ENCODE data around the gene DHRS7B.

The DHRS7B gene

GRCh38 chr17:21157586-21158370 is 31.0 kb downstream of the DHRS7B start:
- DNase-seq (ENCODE audit: low read depth): no peak

- no peak for DNase-seq (ENCODE audit: low read depth)
Measured at GRCh38 chr17:21160401-21160800, 33.6 kb downstream of the DHRS7B start.

- DNase-seq (ENCODE audit: low read depth): no peak
Measured at GRCh38 chr17:21161498-21162393, 35.0 kb downstream of the DHRS7B start.

GRCh38 chr17:21162394-21162775 is 35.6 kb downstream of the DHRS7B start:
- DNase-seq (ENCODE audit: low read depth): no peak

GRCh38 chr17:21163101-21163500 is 36.3 kb downstream of the DHRS7B start:
- no peak for DNase-seq (ENCODE audit: low read depth)

- no peak for DNase-seq (ENCODE audit: low read depth)
Measured at GRCh38 chr17:21164216-21164615, 37.5 kb downstream of the DHRS7B start.

GRCh38 chr17:21164620-21165019 is 37.9 kb downstream of the DHRS7B start:
- no peak for DNase-seq (ENCODE audit: low read depth)

GRCh38 chr17:21165922-21166594 is 39.3 kb downstream of the DHRS7B start:
- no peak for DNase-seq (ENCODE audit: low read depth)

GRCh38 chr17:21166595-21167210 is 39.9 kb downstream of the DHRS7B start:
- no peak for DNase-seq (ENCODE audit: low read depth)

GRCh38 chr17:21167303-21167702 is 40.5 kb downstream of the DHRS7B start:
- no peak for DNase-seq (ENCODE audit: low read depth)

GRCh38 chr17:21168555-21168865 is 41.7 kb downstream of the DHRS7B start:
- DNase-seq (ENCODE audit: low read depth): no peak

- DNase-seq (ENCODE audit: low read depth): no peak
Measured at GRCh38 chr17:21169496-21169895, 42.7 kb downstream of the DHRS7B start.

- no peak for DNase-seq (ENCODE audit: low read depth)
Measured at GRCh38 chr17:21170809-21171208, 44.0 kb downstream of the DHRS7B start.

GRCh38 chr17:21171309-21171922 is 44.7 kb downstream of the DHRS7B start:
- no peak for DNase-seq (ENCODE audit: low read depth)

- DNase-seq (ENCODE audit: low read depth): no peak
Measured at GRCh38 chr17:21171970-21172510, 45.3 kb downstream of the DHRS7B start.

- no peak for DNase-seq (ENCODE audit: low read depth)
Measured at GRCh38 chr17:21172846-21173245, 46.1 kb downstream of the DHRS7B start.

GRCh38 chr17:21173543-21173942 is 46.8 kb downstream of the DHRS7B start:
- DNase-seq (ENCODE audit: low read depth): no peak

GRCh38 chr17:21174186-21174585 is 47.4 kb downstream of the DHRS7B start:
- no peak for DNase-seq (ENCODE audit: low read depth)

GRCh38 chr17:21174713-21175112 is 47.9 kb downstream of the DHRS7B start:
- DNase-seq (ENCODE audit: low read depth): no peak

- DNase-seq (ENCODE audit: low read depth): no peak
Measured at GRCh38 chr17:21176773-21177395, 50.1 kb downstream of the DHRS7B start.

GRCh38 chr17:21177401-21177800 is 50.6 kb downstream of the DHRS7B start:
- DNase-seq (ENCODE audit: low read depth): no peak

Data from stimulated activated CD8-positive, alpha-beta memory T cell treated with anti-CD3 and anti-CD28 coated beads, Interleukin-15, amount 100 ng/mL, for 24 hours (primary cell).